Rectal smooth muscle tissue (tissue), 1 donor: Measurements from ENCODE around the gene TMEM200A.
"Not testable (repeated sequence)": the region's sequence is repeated elsewhere in the genome, so short reads cannot be mapped to it uniquely, and the experiment has no call there.

Source experiments
- H3K27ac ChIP-seq: one replicate; pipeline ENCODE4 v1.7.0; 2013; ENCODE audit warnings: low read depth, low read length, inconsistent platforms
- H3K27me3 ChIP-seq: one replicate; pipeline ENCODE4 v1.7.0; 2013; ENCODE audit warnings: low read length; ENCODE audit not compliant: control insufficient read depth, insufficient read depth
- H3K36me3 ChIP-seq: one replicate; pipeline ENCODE4 v1.7.0; 2013; ENCODE audit warnings: low read length; ENCODE audit not compliant: control insufficient read depth, insufficient read depth
- H3K4me1 ChIP-seq: one replicate; pipeline ENCODE4 v1.7.0; 2013; ENCODE audit warnings: low read length; ENCODE audit not compliant: control insufficient read depth, insufficient read depth
- H3K4me3 ChIP-seq: one replicate; pipeline ENCODE4 v1.7.0; 2013; ENCODE audit warnings: low read length
- H3K9ac ChIP-seq: one replicate; pipeline ENCODE4 v1.7.0; 2013; ENCODE audit warnings: low read length

The TMEM200A gene

GRCh38 chr6:130365166-130366106 is at the start of gene TMEM200A:
TSS of gene TMEM200A (plus strand) at chr6:130366017. CDS start at chr6:130440423, 74,406 bp downstream.
- Histone ChIP-seq H3K4me1 (peaks cover 3% of the 10 kb centered on the region), H3K27ac (no peak within 1 kb of the TSS), H3K36me3 (no peaks in the 10 kb centered on the region), H3K9ac (no peak within 1 kb of the TSS), H3K27me3 (peaks cover 7% of the 10 kb centered on the region), H3K4me3 (peak within 1 kb of the TSS; percentile 70)

DNA sequence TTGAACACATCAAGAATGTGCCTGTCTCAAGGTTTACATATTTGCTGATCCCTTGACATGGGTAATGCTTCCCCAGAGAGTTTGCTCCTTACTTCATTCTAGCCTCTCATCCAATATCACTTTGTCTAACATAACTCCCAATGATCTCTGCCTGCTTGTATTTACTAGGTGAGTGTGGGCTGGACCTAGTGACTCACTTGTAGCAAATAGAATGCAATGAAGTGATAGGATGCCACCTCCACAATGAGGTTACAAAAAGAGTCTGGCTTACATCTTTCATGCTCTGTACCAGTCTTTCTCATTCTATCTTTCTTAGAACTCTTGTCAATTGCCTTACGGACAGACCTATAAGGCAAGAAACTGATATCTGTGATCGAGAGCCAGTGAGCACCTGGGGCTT is 44.9 kb upstream of the TMEM200A start:
- no peaks in the 10 kb centered on the region for H3K4me1 ChIP-seq
- H3K36me3 ChIP-seq = no peaks in the 10 kb centered on the region
- H3K4me3 ChIP-seq = no peak overlapping the region
- no peaks in the 10 kb centered on the region for H3K27me3 ChIP-seq
- H3K27ac ChIP-seq = no peak overlapping the region
- no peak overlapping the region for H3K9ac ChIP-seq

- Histone ChIP-seq H3K4me3 (no peak overlapping the region), H3K36me3 (no peaks in the 10 kb centered on the region), H3K4me1 (no peaks in the 10 kb centered on the region), H3K27ac (no peak overlapping the region), H3K9ac (no peak overlapping the region), H3K27me3 (no peaks in the 10 kb centered on the region)
Measured at GRCh38 chr6:130322673-130323268, 43.0 kb upstream of the TMEM200A start.

DNA sequence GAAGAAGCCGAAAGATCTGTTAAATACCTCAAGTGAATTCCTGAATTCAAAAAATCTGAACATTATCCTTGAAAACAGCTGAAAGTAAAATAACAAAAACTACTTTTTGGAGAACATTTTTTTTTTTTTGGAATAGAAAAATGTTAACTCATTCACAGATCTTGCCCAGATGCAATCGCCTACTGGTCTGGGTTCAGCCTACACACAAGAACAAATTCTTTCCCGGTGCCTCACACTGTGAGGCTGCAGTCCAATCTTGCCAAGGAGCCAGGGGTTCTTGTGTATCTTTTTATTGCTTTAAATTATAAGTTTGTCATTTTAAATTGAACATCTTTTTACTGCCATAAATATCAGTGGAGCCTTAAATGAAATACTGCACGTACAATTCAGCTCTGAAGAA is 41.2 kb upstream of the TMEM200A start:
- no peak overlapping the region for H3K9ac ChIP-seq
- H3K4me1 ChIP-seq = no peaks in the 10 kb centered on the region
- no peak overlapping the region for H3K27ac ChIP-seq
- no peak overlapping the region for H3K4me3 ChIP-seq
- H3K36me3 ChIP-seq = no peaks in the 10 kb centered on the region
- H3K27me3 ChIP-seq = no peaks in the 10 kb centered on the region

- no peak overlapping the region for H3K27ac ChIP-seq
- H3K9ac ChIP-seq = no peak overlapping the region
- no peaks in the 10 kb centered on the region for H3K4me1 ChIP-seq
- H3K27me3 ChIP-seq = no peaks in the 10 kb centered on the region
- H3K4me3 ChIP-seq = no peak overlapping the region
- H3K36me3 ChIP-seq = no peaks in the 10 kb centered on the region
Measured at GRCh38 chr6:130326496-130326895, 39.3 kb upstream of the TMEM200A start.

DNA sequence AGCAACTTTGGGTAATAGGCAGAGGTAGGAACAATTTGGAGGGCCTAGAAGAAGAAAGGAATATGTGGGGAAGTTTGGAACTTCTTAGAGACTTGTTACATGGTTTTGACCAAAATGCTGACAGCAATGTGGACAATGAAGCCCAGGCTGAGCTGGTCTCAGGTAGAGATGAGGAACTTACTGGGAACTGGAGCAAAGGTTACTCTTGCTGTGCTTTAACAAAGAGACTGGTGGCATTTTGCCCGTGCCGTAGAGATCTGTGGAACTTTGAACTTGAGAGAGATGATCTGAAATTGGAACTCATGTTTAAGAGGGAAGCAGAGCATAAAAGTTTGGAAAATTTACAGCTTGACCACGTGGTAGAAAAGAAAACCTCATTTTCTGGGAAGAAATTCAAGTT is 28.3 kb upstream of the TMEM200A start:
- no peak overlapping the region for H3K9ac ChIP-seq
- no peaks in the 10 kb centered on the region for H3K27me3 ChIP-seq
- H3K4me1 ChIP-seq = no peaks in the 10 kb centered on the region
- H3K27ac ChIP-seq = no peak overlapping the region
- H3K36me3 ChIP-seq = no peaks in the 10 kb centered on the region
- H3K4me3 ChIP-seq = no peak overlapping the region

- not testable (repeated sequence) for H3K27ac ChIP-seq, H3K4me1 ChIP-seq, H3K4me3 ChIP-seq, H3K27me3 ChIP-seq, H3K9ac ChIP-seq, H3K36me3 ChIP-seq
Measured at GRCh38 chr6:130346324-130346723, 19.5 kb upstream of the TMEM200A start.

DNA sequence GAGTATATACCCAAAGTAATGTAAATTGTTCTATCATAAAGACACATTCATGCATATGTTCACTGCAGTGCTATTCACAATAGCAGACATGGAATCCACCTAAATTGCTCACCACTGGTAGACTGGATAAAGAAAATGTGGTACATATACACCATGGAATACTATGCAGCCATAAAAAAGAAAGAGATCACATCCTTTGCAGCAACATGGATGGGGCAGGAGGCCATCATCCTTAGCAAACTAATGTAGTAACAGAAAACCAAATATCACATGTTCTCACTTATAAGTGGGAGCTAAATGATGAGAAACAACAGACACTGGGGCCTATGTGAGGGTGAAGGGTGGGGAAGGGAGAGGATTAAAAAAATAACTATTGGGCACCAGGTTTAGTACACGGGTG is 11.5 kb upstream of the TMEM200A start:
- Histone ChIP-seq H3K27me3 (no peaks in the 10 kb centered on the region), H3K4me3 (no peak overlapping the region), H3K4me1 (no peaks in the 10 kb centered on the region), H3K9ac (no peak overlapping the region), H3K36me3 (no peaks in the 10 kb centered on the region), H3K27ac (no peak overlapping the region)

DNA sequence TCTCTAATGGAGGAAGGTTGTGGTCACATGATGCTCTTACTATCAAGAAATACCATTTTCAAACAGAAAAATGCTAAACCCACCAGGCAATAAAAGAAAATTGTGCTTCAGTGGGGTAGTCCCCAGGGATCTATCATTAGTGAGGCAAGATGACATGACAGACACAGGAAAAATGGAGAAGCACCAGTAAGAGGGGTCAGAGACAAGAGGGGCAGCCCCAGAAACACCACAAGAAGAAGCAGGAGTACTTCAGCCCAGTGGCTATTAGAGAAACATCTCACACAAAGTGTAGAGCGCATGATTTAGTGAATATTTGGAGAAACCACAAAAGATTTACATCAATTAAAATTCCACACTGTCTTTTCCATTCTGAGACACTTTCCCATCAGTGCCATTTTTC is 10.2 kb upstream of the TMEM200A start:
- no peaks in the 10 kb centered on the region for H3K36me3 ChIP-seq
- no peak overlapping the region for H3K9ac ChIP-seq
- H3K27me3 ChIP-seq = no peaks in the 10 kb centered on the region
- H3K4me3 ChIP-seq = no peak overlapping the region
- no peaks in the 10 kb centered on the region for H3K4me1 ChIP-seq
- no peak overlapping the region for H3K27ac ChIP-seq

- Histone ChIP-seq H3K27me3 (no peaks in the 10 kb centered on the region), H3K4me3 (no peak overlapping the region), H3K4me1 (no peaks in the 10 kb centered on the region), H3K27ac (no peak overlapping the region), H3K36me3 (no peaks in the 10 kb centered on the region), H3K9ac (no peak overlapping the region)
Measured at GRCh38 chr6:130357436-130357835, 8.4 kb upstream of the TMEM200A start.

- H3K4me1 ChIP-seq = no peaks in the 10 kb centered on the region
Measured at GRCh38 chr6:130359736-130360135, 6.1 kb upstream of the TMEM200A start.

DNA sequence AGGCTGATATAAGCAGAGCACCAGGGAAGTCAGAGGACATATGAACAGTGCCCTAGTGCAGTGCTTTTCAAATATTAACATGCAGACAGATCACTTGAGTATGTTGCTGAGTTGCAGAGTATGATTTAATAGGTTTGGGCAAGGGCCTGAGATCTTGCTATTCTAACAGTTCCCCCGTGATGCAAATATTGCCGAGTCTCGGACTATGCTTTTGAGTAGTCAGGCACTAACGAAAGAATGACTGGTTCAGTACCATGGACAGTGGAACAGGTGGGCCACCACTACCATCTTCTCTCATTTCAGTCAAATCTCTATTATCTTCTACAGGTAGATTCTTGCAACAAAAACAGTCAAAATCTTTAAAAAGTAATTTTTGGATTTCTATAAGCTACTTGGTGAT is 3.7 kb upstream of the TMEM200A start:
- Histone ChIP-seq H3K9ac (no peak overlapping the region), H3K27me3 (peaks cover 7% of the 10 kb centered on the region), H3K4me1 (peaks cover 3% of the 10 kb centered on the region), H3K27ac (no peak overlapping the region), H3K4me3 (no peak overlapping the region), H3K36me3 (no peaks in the 10 kb centered on the region)

More at GRCh38 chr6:130359736-130360135, 6.1 kb upstream of the TMEM200A start:
- no peaks in the 10 kb centered on the region for H3K36me3 ChIP-seq
- no peak overlapping the region for H3K27ac ChIP-seq
- no peaks in the 10 kb centered on the region for H3K27me3 ChIP-seq
- H3K4me3 ChIP-seq = no peak overlapping the region
- H3K9ac ChIP-seq = no peak overlapping the region
